Effector memory CD8-positive, alpha-beta T cell (primary cell): ENCODE results near the gene CFAP141.
"Not testable (repeated sequence)": the region's sequence is repeated elsewhere in the genome, so short reads cannot be mapped to it uniquely, and the experiment has no call there.

Experiments used
- ATAC-seq: fragments of 150-1000 bp; cut with Tn5 transposase; replicated peaks from 2 replicates; pipeline ENCODE4 v1.10.0; 2021; ENCODE audit warnings: mild to moderate bottlenecking, moderate library complexity
- DNase-seq, 3 experiments: peaks; one replicate each; pipeline ENCODE4 v3.0.0; 2021
- H3K27ac Mint-ChIP-seq, 2 donors: one replicate each; pipeline ENCODE4 v1.8.0; 2022; ENCODE audit warnings: mild to moderate bottlenecking in 2 of 2, mixed read lengths in 2 of 2, moderate library complexity in 2 of 2
- H3K27me3 Mint-ChIP-seq, 2 donors: one replicate each; pipeline ENCODE4 v1.8.0; 2022; ENCODE audit warnings: mixed read lengths in 2 of 2
- H3K36me3 Mint-ChIP-seq: one replicate; pipeline ENCODE4 v1.8.0; 2022; ENCODE audit warnings: mild to moderate bottlenecking, moderate library complexity, mixed read lengths; ENCODE audit not compliant: insufficient read depth
- H3K4me1 Mint-ChIP-seq, 2 donors: one replicate each; pipeline ENCODE4 v1.8.0; 2022; ENCODE audit warnings: low read depth in 2 of 2, mixed read lengths in 2 of 2
- H3K4me3 Mint-ChIP-seq, 2 donors: one replicate each; pipeline ENCODE4 v1.8.0; 2022; ENCODE audit warnings: mild to moderate bottlenecking in 2 of 2, mixed read lengths in 2 of 2, moderate library complexity in 2 of 2
- H3K9me3 Mint-ChIP-seq, 2 donors: one replicate each; pipeline ENCODE4 v1.8.0; 2022; ENCODE audit warnings: mixed read lengths in 2 of 2

Gene CFAP141

GRCh38 chr1:154221278-154222001 lies 15.3 kb upstream of the CFAP141 start:
- H3K27me3 Mint-ChIP-seq = no peaks in the 10 kb centered on the region
- ATAC-seq (peak; percentile 54), DNase-seq (peak; percentile 67 to 74 (median 71))
- H3K9me3 Mint-ChIP-seq = no peaks in the 10 kb centered on the region
- peaks cover 46 to 74% of the 10 kb centered on the region in 2 donors for H3K4me1 Mint-ChIP-seq
- peak overlapping the region; percentile 81 to 92 for H3K4me3 Mint-ChIP-seq
- peaks cover 47% of the 10 kb centered on the region for H3K36me3 Mint-ChIP-seq
- H3K27ac Mint-ChIP-seq = peak overlapping the region; percentile 93 to 97

- DNase-seq (no peak), ATAC-seq (no peak)
- no peaks in the 10 kb centered on the region for H3K27me3 Mint-ChIP-seq
- peaks cover 46 to 74% of the 10 kb centered on the region in 2 donors for H3K4me1 Mint-ChIP-seq
- H3K27ac Mint-ChIP-seq = peak overlapping the region; percentile 93 to 97
- peak overlapping the region; percentile 81 to 92 for H3K4me3 Mint-ChIP-seq
- peaks cover 48% of the 10 kb centered on the region for H3K36me3 Mint-ChIP-seq
- H3K9me3 Mint-ChIP-seq = no peaks in the 10 kb centered on the region
Observed at GRCh38 chr1:154220970-154221277, 14.8 kb upstream of the CFAP141 start.

GRCh38 chr1:154220071-154220969 lies 14.2 kb upstream of the CFAP141 start, which contains the start of gene UBAP2L:
UBAP2L (plus strand) TSS chr1:154220955; CDS start chr1:154225124, 4,169 bp downstream.
- no peaks in the 10 kb centered on the region for H3K27me3 Mint-ChIP-seq
- no peaks in the 10 kb centered on the region for H3K9me3 Mint-ChIP-seq
- peak within 1 kb of the TSS; percentile 81 to 92 for H3K4me3 Mint-ChIP-seq
- DNase-seq (peak; percentile 97 to 98 (median 98)), ATAC-seq (peak; percentile 87)
- peaks cover 49% of the 10 kb centered on the region for H3K36me3 Mint-ChIP-seq
- H3K27ac Mint-ChIP-seq = peak within 1 kb of the TSS; percentile 93 to 97
- H3K4me1 Mint-ChIP-seq = peaks cover 43 to 68% of the 10 kb centered on the region in 2 donors

- no peak for DNase-seq
- Mint-ChIP-seq H3K36me3 (peaks cover 49% of the 10 kb centered on the region), H3K27ac (peak overlapping the region; percentile 93 to 97), H3K27me3 (no peaks in the 10 kb centered on the region), H3K4me3 (peak overlapping the region; percentile 81 to 92), H3K4me1 (peaks cover 43 to 62% of the 10 kb centered on the region in 2 donors), H3K9me3 (no peaks in the 10 kb centered on the region)
- no peak for ATAC-seq
Observed at GRCh38 chr1:154219541-154219940, 13.4 kb upstream of the CFAP141 start.

GRCh38 chr1:154218545-154218944 lies 12.4 kb upstream of the CFAP141 start:
- H3K9me3 Mint-ChIP-seq = no peaks in the 10 kb centered on the region
- H3K36me3 Mint-ChIP-seq = peaks cover 59% of the 10 kb centered on the region
- peaks cover 39 to 55% of the 10 kb centered on the region in 2 donors for H3K4me1 Mint-ChIP-seq
- peak overlapping the region; percentile 81 to 92 for H3K4me3 Mint-ChIP-seq
- DNase-seq (no peak), ATAC-seq (no peak)
- peak overlapping the region; percentile 93 to 97 for H3K27ac Mint-ChIP-seq
- H3K27me3 Mint-ChIP-seq = no peaks in the 10 kb centered on the region

- H3K27me3 Mint-ChIP-seq = no peaks in the 10 kb centered on the region
- H3K9me3 Mint-ChIP-seq = no peaks in the 10 kb centered on the region
- H3K4me3 Mint-ChIP-seq = no peak overlapping the region
- DNase-seq = no peak
- H3K27ac Mint-ChIP-seq = peak overlapping the region in 1 of 2 donors; percentile 35
- no peak for ATAC-seq
- H3K4me1 Mint-ChIP-seq = peaks cover 8 to 19% of the 10 kb centered on the region in 2 donors
- H3K36me3 Mint-ChIP-seq = peaks cover 75% of the 10 kb centered on the region
Observed at GRCh38 chr1:154213274-154213673, 7.1 kb upstream of the CFAP141 start.

- no peak for DNase-seq
Observed at GRCh38 chr1:154212083-154212482, 6.0 kb upstream of the CFAP141 start.

GRCh38 chr1:154208677-154209388 lies 2.7 kb upstream of the CFAP141 start:
- ATAC-seq (no peak), DNase-seq (no peak)
- H3K27me3 Mint-ChIP-seq = no peaks in the 10 kb centered on the region
- H3K4me1 Mint-ChIP-seq = no peaks in the 10 kb centered on the region
- H3K4me3 Mint-ChIP-seq = no peak overlapping the region
- H3K9me3 Mint-ChIP-seq = no peaks in the 10 kb centered on the region
- peak overlapping the region; percentile 41 to 86 for H3K27ac Mint-ChIP-seq
- peaks cover 80% of the 10 kb centered on the region for H3K36me3 Mint-ChIP-seq

More at GRCh38 chr1:154212083-154212482, 6.0 kb upstream of the CFAP141 start:
- ATAC-seq = no peak
- H3K9me3 Mint-ChIP-seq = no peaks in the 10 kb centered on the region
- H3K36me3 Mint-ChIP-seq = peaks cover 74% of the 10 kb centered on the region
- no peak overlapping the region for H3K4me3 Mint-ChIP-seq
- no peak overlapping the region for H3K27ac Mint-ChIP-seq
- peaks cover 2 to 8% of the 10 kb centered on the region in 2 donors for H3K4me1 Mint-ChIP-seq
- no peaks in the 10 kb centered on the region for H3K27me3 Mint-ChIP-seq

GRCh38 chr1:154207262-154207661 lies 1.1 kb upstream of the CFAP141 start:
- Mint-ChIP-seq H3K27ac (no peak overlapping the region), H3K4me1 (no peaks in the 10 kb centered on the region), H3K36me3 (peaks cover 64% of the 10 kb centered on the region), H3K27me3 (no peaks in the 10 kb centered on the region), H3K9me3 (no peaks in the 10 kb centered on the region), H3K4me3 (no peak overlapping the region)
- DNase-seq (no peak), ATAC-seq (no peak)

GRCh38 chr1:154205778-154206177 lies 355 bp downstream of the CFAP141 start:
- H3K27me3 Mint-ChIP-seq, ATAC-seq, H3K9me3 Mint-ChIP-seq, DNase-seq, H3K4me3 Mint-ChIP-seq, H3K4me1 Mint-ChIP-seq: not testable (repeated sequence)
- Mint-ChIP-seq H3K27ac (peak overlapping the region; percentile 52 to 67), H3K36me3 (peaks cover 54% of the 10 kb centered on the region)

- H3K4me1 Mint-ChIP-seq = no peaks in the 10 kb centered on the region
- H3K36me3 Mint-ChIP-seq = peaks cover 5% of the 10 kb centered on the region
- H3K9me3 Mint-ChIP-seq = no peaks in the 10 kb centered on the region
- H3K27me3 Mint-ChIP-seq = peaks cover 0 to 9% of the 10 kb centered on the region in 2 donors
- H3K27ac Mint-ChIP-seq = no peak overlapping the region
- H3K4me3 Mint-ChIP-seq = no peak overlapping the region
- no peak for ATAC-seq
- no peak for DNase-seq
Observed at GRCh38 chr1:154199563-154199879, 6.6 kb downstream of the CFAP141 start.

GRCh38 chr1:154198756-154199562 lies 7.2 kb downstream of the CFAP141 start:
- DNase-seq (peak; percentile 43 to 52 (median 46)), ATAC-seq (peak; percentile 76)
- H3K27ac Mint-ChIP-seq = no peak overlapping the region
- H3K36me3 Mint-ChIP-seq = peaks cover 3% of the 10 kb centered on the region
- H3K9me3 Mint-ChIP-seq = no peaks in the 10 kb centered on the region
- no peaks in the 10 kb centered on the region for H3K4me1 Mint-ChIP-seq
- H3K27me3 Mint-ChIP-seq = peaks cover 5 to 15% of the 10 kb centered on the region in 2 donors
- no peak overlapping the region for H3K4me3 Mint-ChIP-seq
